GM21619 (cell line): ENCODE measurements around the gene BMP7.
"Not testable (repeated sequence)": the region's sequence is repeated elsewhere in the genome, so short reads cannot be mapped to it uniquely, and the experiment has no call there.

Experiments used
- ATAC-seq: cut with Tn5 transposase; IDR thresholded peaks from one replicate; pipeline ENCODE4 v1.9.1; 2021; ENCODE audit not compliant: unreplicated experiment

Gene BMP7

DNA sequence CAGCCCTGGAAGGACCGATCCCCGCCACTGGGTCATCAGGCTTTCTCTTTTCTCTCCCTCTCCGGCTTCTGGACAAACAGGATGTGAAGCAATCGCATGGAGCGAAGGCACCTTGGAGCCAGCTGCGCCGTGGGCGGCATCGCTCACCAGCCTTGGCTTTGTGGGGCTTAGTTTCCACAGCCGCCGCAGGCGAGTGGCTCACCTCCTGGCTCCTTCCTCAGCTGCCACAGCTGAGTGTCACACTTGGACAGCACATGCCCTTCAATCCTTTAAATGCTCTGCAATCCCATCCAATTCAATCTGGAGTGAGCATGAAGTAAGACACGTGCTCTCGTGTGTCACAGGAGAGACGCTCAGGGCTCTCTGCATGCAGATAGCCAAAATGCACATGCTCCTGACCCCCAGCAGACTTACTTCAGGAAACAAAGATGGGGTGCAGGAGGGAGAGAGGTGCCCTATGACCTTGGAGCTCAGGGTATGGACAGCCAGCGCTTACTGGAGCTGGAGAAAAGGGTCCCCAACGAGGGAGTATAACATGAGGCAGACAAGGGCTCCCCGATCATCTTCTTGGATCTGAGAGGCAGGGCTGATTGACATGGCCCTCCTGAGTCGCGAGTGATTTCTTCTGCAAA lies 70.9 kb downstream of the BMP7 start:
- ATAC-seq: no peak

DNA sequence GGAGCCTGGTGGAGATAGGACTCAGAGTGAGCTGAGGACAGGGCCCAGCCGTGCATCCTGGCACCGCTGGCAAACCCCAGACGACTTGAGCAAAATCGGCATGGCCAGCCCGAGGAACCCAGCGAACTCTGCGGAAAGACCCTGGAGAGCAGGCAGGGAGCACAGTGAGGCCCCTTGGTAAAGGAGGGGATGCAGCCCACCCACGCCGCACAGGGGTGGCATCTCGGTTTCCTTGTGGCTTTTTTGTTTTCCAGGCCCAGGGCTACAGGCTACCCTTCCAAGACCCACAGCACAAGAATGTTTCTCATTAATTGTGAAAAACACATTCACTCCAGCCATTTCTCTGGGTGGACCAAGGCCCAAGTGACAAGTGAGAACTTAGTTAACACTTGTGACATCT lies 71.4 kb downstream of the BMP7 start:
- no peak for ATAC-seq

DNA sequence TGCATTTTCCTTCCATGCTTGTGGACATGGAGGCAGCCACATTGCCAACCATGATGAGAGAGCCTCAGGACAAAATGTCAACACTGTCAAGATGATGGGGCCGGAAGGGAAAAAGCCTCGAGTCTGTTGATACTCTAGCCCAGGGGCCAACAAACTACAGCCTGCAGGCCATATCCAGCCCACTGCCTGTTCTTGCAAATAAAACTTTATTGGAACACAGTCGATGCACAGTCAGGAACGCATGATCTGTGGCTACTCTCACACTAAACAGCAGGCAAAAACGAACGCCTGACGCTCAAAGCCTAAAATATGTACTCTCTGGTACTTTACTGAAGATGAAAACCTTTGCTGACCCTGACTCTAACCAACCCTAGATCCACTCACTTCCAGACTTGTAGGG lies 72.3 kb downstream of the BMP7 start:
- no peak for ATAC-seq

DNA sequence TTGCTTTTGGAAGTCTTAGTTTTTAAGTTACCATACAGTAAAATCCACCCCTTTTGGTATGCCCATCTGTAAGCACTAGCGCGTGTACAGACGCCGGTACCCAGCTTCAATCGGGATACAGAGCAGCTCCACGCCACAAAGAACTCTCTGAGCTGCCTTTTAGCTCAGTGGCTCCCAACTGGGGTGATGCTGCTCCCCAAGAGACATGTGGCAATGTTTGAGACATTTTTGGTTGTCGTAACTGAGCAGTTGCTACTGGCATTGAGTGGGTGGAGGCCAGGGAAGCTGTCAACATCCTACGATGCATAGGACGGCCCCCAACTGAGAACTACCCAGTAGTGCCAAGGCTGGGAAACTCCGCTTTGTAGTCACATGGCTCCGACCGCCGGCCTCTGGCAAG lies 73.3 kb downstream of the BMP7 start:
- no peak for ATAC-seq

DNA sequence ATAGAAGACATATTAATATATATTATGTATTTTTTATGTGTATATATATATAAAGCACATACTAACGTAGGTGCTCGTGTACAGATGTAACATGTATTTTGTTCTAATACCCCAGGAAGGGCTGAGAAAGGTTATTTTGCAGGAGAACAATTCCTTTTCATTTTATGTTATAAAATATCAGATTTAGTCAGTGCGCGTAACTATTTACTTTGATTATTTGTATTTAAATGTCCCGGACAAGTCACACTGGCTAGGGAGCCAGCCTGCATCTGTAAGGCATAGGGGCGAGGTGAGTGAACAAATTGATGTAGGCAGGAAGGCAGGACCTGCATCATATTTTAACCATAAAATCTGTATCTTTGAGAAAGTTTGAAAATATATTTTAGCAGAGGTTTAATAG lies 74.1 kb downstream of the BMP7 start:
- no peak for ATAC-seq

DNA sequence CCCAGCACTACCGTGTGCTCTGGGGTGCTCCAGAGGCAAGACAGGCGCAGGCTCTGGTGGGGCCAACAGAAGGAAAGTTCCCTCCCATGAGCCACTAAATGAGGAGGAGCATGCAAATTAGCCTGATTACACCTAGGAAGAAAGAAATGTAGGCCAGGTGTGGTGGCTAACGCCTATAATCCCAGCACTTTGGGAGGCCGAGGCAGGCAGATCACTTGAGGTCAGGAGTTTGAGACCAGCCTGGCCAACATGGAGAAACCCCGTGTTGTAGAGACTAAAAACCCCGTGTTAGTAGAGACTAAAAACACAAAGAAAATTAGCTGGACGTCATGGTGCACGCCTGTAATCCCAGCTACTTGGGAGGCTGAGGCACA lies 75.2 kb downstream of the BMP7 start:
- ATAC-seq: not testable (repeated sequence)

DNA sequence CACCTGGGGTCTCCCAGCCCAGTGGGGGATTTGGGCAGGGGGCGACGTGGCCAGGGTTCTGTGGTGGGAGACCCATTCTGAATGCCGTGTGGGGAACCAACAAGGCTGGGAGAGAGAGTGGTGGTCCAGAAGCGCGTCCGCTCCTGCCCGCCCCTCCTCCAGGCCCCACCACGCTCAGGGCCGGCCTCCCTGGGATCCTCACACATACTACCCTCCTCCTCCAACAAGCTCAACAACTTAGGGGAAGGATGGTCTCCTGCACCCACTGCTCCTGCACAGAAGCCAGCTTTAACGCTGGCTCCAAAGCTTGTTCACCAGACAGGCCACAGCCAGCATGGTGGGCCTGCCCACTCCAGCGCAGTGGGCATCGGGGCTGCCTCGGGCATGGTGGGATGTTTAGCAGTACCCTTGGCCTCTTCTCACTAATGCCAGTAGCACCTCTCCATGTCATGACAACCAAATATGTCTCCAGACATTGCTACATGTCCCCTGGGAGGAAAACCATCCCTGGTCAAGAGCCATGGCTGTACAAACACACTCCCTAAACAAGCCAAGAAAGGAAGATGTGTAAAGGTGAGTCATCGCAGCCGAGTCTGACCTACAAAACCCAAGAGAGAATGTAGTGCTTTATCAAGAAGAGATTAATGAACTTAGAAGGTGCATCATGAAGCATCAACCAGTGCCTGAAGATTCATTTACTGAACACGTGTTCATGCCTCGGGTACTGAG lies 75.7 kb downstream of the BMP7 start:
- no peak for ATAC-seq

DNA sequence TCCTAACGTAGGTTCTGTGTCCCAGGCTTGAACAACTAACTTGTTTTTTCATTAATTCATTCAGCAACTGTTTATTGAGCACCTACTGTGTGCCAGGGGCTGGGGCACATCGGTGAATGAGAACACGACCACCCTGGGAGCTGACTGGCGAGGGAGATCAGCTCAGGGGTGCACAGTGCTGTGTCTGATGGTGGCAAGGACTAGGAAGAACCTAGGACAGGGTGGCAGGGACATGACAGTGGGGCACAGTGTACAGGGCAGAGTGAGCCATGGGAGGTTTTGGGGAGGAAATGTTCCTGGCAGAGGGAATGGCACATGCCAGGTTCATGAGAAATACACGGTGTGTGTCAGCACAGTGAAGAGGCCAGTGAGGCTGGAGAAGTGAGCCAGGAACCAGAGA lies 76.7 kb downstream of the BMP7 start:
- no peak for ATAC-seq

DNA sequence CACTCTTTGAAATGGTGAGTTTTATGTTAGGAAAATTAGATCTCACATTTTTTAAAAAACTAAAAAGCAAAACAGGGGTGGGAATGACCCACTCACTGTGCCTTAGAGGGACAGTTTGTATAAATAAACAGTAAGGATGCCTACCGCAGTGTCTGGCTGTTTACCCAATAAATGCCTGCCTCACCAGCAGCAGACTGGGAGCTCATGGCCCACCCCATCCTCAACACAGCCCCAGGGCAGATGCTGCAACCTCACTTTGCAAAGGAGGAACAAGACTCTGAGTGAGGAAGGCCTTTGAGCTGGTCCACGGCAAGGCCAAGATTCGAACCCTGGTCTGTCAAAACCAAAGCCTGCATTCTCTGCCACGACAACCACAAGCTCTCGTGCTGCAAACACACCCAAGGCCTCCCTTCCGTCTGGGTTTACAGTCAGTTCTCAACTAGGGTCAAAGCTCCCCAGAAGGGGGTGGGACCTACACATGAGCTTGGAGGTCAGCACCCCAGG lies 77.8 kb downstream of the BMP7 start:
- no peak for ATAC-seq

DNA sequence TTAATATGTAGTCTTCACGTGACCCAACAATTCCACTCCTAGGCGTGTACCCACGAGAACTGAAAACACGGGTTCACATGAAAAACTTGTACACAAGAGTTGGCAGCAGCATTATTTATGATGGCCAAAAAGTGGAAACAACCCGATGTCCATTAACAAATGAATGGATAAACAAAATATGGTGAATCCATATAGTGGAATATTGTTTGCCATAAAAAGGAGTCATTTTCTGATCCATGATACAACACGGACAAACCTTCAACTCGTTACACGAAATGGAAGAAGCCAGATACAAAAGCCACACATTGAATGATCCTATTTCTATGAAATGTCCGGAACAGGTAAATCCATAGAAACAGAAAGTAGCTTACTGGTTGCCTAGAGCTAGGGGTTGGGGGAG lies 78.4 kb downstream of the BMP7 start:
- ATAC-seq: no peak

DNA sequence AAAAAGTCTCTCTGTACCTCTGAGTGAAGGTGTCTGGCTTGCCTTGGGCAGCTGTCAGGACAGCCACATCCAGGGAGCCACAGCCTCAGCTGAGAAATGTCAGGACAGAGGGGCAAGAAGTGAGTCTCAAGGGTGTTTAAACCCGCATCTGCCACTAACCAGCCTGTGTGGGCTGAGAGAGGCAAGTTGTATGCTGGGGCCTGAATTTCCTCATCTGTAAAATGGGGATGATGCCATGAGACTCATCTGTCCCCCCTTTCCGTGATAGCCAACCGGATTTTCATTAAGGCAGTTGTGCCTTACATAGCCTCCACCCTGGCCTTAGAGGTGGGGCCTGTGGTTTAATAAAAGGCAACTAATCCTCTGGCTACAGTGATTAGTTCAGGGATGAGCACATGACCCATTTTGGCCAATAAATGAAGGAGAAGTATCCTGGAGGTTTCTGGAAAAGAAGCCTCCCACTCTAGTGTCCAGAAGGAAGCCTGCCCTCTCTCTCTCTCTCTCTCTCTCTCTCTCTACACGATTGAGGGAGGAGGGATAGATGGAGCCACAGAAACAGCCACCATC lies 79.3 kb downstream of the BMP7 start:
- ATAC-seq: no peak

DNA sequence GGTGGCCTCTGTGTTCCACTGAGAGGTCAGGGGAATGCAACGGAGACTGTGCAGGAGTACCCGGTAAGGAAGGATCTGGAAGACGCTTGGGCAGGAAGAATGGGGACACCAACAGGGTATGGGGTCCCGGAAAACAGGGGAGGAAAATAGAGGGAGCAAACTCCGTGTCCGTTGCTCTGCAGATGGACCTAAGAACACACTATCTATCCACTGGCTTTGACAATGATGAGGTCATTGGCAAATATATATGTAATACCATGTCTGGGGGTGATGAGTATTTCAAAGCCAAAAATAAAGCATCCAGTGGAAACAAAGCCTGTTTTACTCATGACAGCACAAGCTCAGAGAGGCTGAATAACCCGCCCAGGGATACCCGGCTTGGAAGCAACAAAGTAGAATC lies 80.2 kb downstream of the BMP7 start:
- no peak for ATAC-seq

DNA sequence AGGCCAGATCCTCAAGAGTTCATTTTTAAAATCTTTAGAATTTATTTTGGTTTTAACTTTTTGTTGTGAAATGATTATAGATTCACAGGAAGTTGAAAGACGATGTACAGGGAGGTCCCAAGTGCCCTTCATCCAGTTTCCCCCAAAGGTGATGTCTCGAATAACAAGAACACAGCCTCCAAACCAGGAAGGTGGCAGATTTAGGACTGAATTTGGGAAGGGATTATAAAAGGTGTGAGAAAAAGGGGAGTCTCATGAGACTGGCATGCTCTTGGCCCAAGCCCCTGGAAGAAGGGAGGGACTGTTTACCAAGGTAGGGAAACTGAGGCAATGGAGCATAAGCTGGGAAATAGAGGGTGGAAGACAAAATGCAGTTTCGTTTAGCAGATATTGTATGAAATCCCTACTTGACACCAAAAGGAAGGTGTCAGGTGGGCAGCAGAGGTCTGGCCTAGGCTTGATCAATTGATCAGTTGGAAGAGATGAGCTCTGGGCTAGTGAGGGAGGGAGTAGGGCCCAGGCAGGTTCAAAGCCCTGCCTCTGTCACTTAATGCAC lies 81.2 kb downstream of the BMP7 start:
- ATAC-seq: no peak

DNA sequence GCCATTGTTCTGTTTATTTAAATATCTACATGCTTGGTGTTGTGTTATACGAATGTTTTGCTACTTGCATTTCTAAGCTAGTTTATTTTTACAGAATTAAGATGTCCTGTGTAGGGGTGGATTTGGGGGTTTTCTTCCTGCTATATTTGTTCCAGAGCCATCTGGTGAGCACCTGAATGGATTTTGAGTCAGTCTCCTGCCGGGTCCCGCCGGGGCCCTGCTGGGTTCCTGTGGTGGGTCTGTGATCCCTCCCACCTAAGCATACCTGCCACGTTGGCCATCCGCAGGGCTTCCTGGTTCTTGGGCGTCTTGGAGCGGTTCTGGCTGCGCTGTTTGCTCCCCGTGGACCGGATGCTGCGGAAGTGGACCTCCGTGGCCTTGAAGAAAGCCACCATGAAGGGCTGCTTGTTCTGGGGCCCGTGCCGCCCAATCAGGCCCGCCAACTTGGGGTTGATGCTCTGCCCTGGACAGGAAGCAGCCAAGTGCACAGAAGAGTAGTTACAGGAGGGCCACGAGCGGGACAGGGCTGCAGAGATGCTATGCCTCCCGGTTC lies 82.9 kb downstream of the BMP7 start:
- ATAC-seq: no peak

DNA sequence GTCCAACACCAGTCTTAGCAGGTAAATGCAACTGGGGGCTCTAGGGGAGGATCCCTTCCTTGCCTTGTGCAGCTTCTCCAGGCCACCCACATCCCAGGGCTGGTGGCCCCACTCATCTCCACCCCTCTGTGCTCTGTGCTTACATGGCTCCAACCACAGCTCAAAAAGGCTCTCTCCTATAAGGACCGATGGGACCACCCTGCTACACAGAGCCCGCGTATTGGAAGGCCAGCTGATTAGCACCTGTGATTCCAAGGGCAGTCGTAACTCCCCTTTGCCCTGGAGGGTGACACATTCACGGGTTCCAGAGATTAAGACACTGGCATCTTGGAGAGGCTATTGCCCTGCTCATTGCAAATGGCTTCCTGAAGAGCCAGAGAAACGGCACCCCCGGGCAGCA lies 84.8 kb downstream of the BMP7 start:
- no peak for ATAC-seq

DNA sequence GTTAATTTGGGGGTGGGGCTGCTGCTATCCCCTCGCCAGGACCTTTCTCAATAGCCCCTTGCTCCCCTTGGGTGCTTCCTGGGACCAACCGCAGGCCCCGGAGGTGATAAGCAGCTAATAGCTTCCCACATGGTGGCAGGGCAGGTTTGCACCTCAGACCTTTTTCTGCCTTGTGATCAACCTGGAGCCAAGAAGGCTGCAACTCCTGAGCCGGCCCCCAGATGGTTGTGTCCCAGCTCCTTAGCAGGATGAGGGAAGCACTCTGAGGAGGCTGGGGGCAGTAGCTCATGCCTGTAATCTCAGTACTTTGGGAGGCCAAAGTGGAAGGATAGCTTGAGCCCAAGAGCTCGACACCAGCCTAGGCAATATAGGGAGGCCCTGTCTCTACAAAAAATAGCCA lies 85.5 kb downstream of the BMP7 start:
- no peak for ATAC-seq

DNA sequence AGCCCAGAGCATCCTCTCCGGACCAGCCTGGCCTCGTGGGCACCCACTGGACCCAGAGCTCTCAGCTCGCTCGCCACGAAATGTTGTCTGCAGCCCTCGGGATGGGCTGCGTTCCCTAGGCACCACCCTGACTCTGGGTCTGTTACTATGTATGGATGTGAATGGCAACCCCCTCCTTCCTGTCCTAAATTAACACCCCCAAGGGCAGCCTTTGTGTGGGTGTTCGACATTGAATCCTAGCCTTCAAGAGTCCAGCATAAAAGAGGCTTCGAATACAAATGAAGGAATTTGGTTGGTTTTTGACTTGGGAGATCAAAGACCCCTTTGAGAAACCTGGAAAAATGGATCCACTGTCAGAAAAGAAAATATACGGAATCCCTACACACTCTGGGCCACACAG lies 86.1 kb downstream of the BMP7 start:
- ATAC-seq: no peak

DNA sequence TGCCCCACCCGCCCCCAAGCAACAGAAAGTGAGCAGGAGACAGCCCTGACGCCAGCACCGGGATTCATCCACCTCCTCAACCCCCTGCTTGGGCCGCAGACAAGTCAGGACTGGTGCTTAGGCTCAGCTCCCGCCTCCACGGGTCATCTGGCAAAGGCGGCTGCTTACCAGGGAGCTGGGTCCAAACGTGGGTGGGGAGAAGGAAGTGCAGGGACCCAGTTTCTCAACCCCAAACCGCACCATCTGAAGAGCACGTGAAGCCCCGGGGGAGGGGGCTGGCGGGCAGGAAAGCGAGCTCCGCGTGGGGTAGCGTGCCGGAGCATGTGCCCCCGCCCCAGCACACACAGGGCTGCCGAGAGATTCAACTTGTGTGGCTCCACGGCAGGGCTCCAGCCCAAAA lies 87.2 kb downstream of the BMP7 start:
- ATAC-seq: no peak

DNA sequence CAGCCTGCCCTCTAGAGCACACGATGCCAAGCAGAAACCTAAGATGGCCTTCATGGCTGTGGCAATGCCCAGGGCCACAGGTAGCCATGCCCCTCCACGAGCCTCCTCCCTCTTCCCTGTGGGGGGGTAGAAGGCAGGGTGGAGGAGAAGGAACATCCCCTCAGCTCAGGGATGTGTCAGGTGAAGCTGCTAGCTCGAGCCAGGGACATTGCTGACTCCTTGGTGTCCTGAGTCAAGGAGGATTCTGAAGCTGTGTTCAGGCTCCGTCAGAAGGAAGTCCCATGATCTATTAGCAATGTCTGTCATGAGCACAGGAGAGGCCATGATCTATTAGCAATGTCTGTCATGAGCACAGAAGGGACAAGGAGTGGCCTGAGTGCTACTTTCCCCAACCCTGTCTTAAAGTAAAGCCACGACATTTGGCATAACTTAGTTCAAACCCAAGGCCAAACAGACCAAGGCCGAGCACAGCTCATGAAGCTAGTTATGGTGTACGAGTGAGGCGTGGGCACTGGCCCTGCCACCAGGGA lies 87.8 kb downstream of the BMP7 start:
- ATAC-seq: no peak

DNA sequence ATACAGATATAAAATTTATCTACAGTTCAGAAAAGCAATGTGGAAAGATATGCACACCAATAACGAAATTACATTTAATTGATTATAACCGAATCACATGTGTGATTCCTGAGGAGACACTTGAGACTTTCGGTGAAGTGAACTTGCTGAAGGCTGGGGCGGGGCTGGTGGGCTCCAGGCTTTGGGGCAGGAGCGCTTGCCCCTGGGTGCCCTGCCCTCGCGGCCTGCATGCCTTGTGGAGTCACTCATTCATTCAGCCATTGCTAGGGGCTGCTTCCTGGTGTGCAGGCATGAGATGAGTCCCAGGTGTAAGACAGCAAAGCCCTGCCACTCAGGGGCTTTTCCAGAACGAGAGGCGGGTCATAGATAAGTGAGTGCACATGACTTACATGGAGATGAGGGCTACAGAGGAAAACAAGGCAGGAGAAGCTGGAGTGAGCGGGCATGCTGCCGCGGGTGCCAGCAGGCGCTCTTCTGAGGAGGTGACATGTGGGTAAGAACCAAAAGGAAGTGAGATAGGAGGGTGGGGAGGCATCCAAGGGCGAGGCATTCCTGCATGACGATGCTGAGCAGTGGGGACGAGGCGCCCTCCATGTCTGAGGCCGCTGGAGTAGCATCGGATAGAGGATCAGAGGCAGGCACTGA lies 88.7 kb downstream of the BMP7 start:
- no peak for ATAC-seq

DNA sequence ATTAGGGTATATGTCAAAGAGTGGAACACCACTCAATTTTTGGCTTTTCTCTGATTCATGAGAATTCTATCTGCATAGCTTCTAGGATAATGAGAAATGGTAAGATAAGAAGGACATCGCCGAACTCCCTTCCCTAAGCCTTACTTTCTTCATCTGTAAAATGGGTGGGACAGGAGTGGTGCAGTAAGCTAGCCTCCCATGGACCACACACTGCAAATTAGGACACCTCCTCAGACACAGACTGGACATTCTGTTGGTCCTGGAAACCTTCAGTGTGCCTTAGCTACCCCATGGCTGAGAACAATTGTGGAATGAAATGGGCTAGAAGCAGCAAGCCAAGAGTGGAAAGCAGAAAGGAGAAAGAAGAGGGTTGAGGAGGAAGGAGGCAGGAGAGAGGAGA lies 89.6 kb downstream of the BMP7 start:
- no peak for ATAC-seq
